Activated CD4-positive, alpha-beta memory T cell treated with anti-CD3 and anti-CD28 coated beads, Interleukin-2, amount 10 ng/mL, durations not matched to agents 7 days and 5 days (primary cell): ENCODE data around the gene ACTL8. TPM values are rescaled to one million over a fixed set of nuclear protein-coding genes. Genes with fewer than 3 reads are reported as not detected.

Experiments
- CTCF ChIA-PET: fragments of 350-600 bp; sonication (Branson Sonifier 250); formaldehyde crosslinking; loops from one replicate; lab custom pipeline; 2021; ENCODE audit warnings: antibody characterized with exemption, inconsistent platforms; lab: Charles Lee
- POLR2A ChIA-PET: fragments of 350-600 bp; sonication (Branson Sonifier 250); formaldehyde crosslinking; loops from one replicate; lab custom pipeline; 2021; ENCODE audit warnings: antibody characterized with exemption; lab: Charles Lee
- DNase-seq: peaks from one replicate; pipeline ENCODE4 v3.0.0-alpha.2; 2020
- H3K27ac Mint-ChIP-seq: one replicate; pipeline ENCODE4 v1.8.0; 2021; ENCODE audit warnings: mild to moderate bottlenecking, mixed read lengths
- H3K27me3 Mint-ChIP-seq: one replicate; pipeline ENCODE4 v1.8.0; 2021; ENCODE audit warnings: mixed read lengths
- H3K36me3 Mint-ChIP-seq: one replicate; pipeline ENCODE4 v1.8.0; 2021; ENCODE audit warnings: low read depth, mixed read lengths
- H3K4me1 Mint-ChIP-seq: one replicate; pipeline ENCODE4 v1.8.0; 2021; ENCODE audit warnings: mixed read lengths
- H3K4me3 Mint-ChIP-seq: one replicate; pipeline ENCODE4 v1.8.0; 2021; ENCODE audit warnings: mild to moderate bottlenecking, mixed read lengths
- H3K9me3 Mint-ChIP-seq: one replicate; pipeline ENCODE4 v1.8.0; 2021; ENCODE audit warnings: mixed read lengths
- total RNA-seq, 2 experiments: library from RNA; stranded (reverse); gene quantifications; one replicate each; pipeline ENCODE4 v1.2.3, GENCODE V29; 2021

Gene ACTL8
- not detected for total RNA-seq

- POLR2A ChIA-PET: no interaction called here
- Mint-ChIP-seq H3K36me3 (no peaks in the 10 kb centered on the region), H3K27me3 (no peaks in the 10 kb centered on the region), H3K4me1 (no peaks in the 10 kb centered on the region), H3K9me3 (peaks cover 38% of the 10 kb centered on the region), H3K4me3 (no peak within 1 kb of the TSS), H3K27ac (no peak within 1 kb of the TSS)
- no peak for DNase-seq
- CTCF ChIA-PET: no interaction called here
Observed at GRCh38 chr1:17755120-17755519, at the start of gene ACTL8. ACTL8 (plus strand) TSS chr1:17755333; CDS start chr1:17823009, 67,676 bp downstream.

GRCh38 chr1:17706445-17706844 lies 48.7 kb upstream of the ACTL8 start:
- no peaks in the 10 kb centered on the region for H3K4me1 Mint-ChIP-seq
- no peak for DNase-seq
- no peaks in the 10 kb centered on the region for H3K36me3 Mint-ChIP-seq
- POLR2A ChIA-PET: no interaction called here
- no peaks in the 10 kb centered on the region for H3K9me3 Mint-ChIP-seq
- no peak overlapping the region for H3K27ac Mint-ChIP-seq
- CTCF ChIA-PET: no interaction called here
- no peaks in the 10 kb centered on the region for H3K27me3 Mint-ChIP-seq
- no peak overlapping the region for H3K4me3 Mint-ChIP-seq

GRCh38 chr1:17709981-17710380 lies 45.2 kb upstream of the ACTL8 start:
- ChIA-PET POLR2A (no interaction called here), CTCF (no interaction called here)
- no peaks in the 10 kb centered on the region for H3K9me3 Mint-ChIP-seq
- H3K27me3 Mint-ChIP-seq: no peaks in the 10 kb centered on the region
- DNase-seq: no peak
- no peak overlapping the region for H3K27ac Mint-ChIP-seq
- no peak overlapping the region for H3K4me3 Mint-ChIP-seq
- H3K36me3 Mint-ChIP-seq: no peaks in the 10 kb centered on the region
- no peaks in the 10 kb centered on the region for H3K4me1 Mint-ChIP-seq

GRCh38 chr1:17710889-17711576 lies 44.1 kb upstream of the ACTL8 start:
- CTCF ChIA-PET: no interaction called here
- no peak for DNase-seq
- H3K4me1 Mint-ChIP-seq: no peaks in the 10 kb centered on the region
- H3K36me3 Mint-ChIP-seq: no peaks in the 10 kb centered on the region
- POLR2A ChIA-PET: no interaction called here
- H3K9me3 Mint-ChIP-seq: no peaks in the 10 kb centered on the region
- no peak overlapping the region for H3K4me3 Mint-ChIP-seq
- no peaks in the 10 kb centered on the region for H3K27me3 Mint-ChIP-seq
- no peak overlapping the region for H3K27ac Mint-ChIP-seq

- Mint-ChIP-seq H3K27me3 (no peaks in the 10 kb centered on the region), H3K27ac (no peak overlapping the region), H3K4me1 (no peaks in the 10 kb centered on the region), H3K9me3 (no peaks in the 10 kb centered on the region), H3K4me3 (no peak overlapping the region), H3K36me3 (no peaks in the 10 kb centered on the region)
- POLR2A ChIA-PET: no interaction called here
- no peak for DNase-seq
- CTCF ChIA-PET: no interaction called here
Observed at GRCh38 chr1:17711577-17711910, 43.6 kb upstream of the ACTL8 start.

- no peaks in the 10 kb centered on the region for H3K27me3 Mint-ChIP-seq
- ChIA-PET POLR2A (no interaction called here), CTCF (no interaction called here)
- no peaks in the 10 kb centered on the region for H3K9me3 Mint-ChIP-seq
- H3K27ac Mint-ChIP-seq: no peak overlapping the region
- DNase-seq: no peak
- H3K4me1 Mint-ChIP-seq: no peaks in the 10 kb centered on the region
- H3K4me3 Mint-ChIP-seq: no peak overlapping the region
- no peaks in the 10 kb centered on the region for H3K36me3 Mint-ChIP-seq
Observed at GRCh38 chr1:17711941-17712340, 43.2 kb upstream of the ACTL8 start.

- Mint-ChIP-seq H3K36me3 (no peaks in the 10 kb centered on the region), H3K27ac (no peak overlapping the region), H3K9me3 (no peaks in the 10 kb centered on the region), H3K27me3 (no peaks in the 10 kb centered on the region), H3K4me3 (no peak overlapping the region), H3K4me1 (no peaks in the 10 kb centered on the region)
- DNase-seq: no peak
- ChIA-PET CTCF (no interaction called here), POLR2A (no interaction called here)
Observed at GRCh38 chr1:17713993-17714392, 41.1 kb upstream of the ACTL8 start.

- CTCF ChIA-PET: no interaction called here
- POLR2A ChIA-PET: no interaction called here
- H3K9me3 Mint-ChIP-seq: no peaks in the 10 kb centered on the region
- DNase-seq: no peak
- no peaks in the 10 kb centered on the region for H3K36me3 Mint-ChIP-seq
- H3K27ac Mint-ChIP-seq: no peak overlapping the region
- H3K4me3 Mint-ChIP-seq: no peak overlapping the region
- no peaks in the 10 kb centered on the region for H3K4me1 Mint-ChIP-seq
- H3K27me3 Mint-ChIP-seq: no peaks in the 10 kb centered on the region
Observed at GRCh38 chr1:17717594-17718535, 37.3 kb upstream of the ACTL8 start.

- Mint-ChIP-seq H3K36me3 (no peaks in the 10 kb centered on the region), H3K27ac (no peak overlapping the region), H3K4me1 (no peaks in the 10 kb centered on the region), H3K27me3 (no peaks in the 10 kb centered on the region), H3K9me3 (no peaks in the 10 kb centered on the region), H3K4me3 (no peak overlapping the region)
- CTCF ChIA-PET: no interaction called here
- no peak for DNase-seq
- POLR2A ChIA-PET: no interaction called here
Observed at GRCh38 chr1:17719874-17720273, 35.3 kb upstream of the ACTL8 start.

- ChIA-PET POLR2A (no interaction called here), CTCF (no interaction called here)
- Mint-ChIP-seq H3K4me1 (no peaks in the 10 kb centered on the region), H3K9me3 (no peaks in the 10 kb centered on the region), H3K27me3 (no peaks in the 10 kb centered on the region), H3K27ac (no peak overlapping the region), H3K4me3 (no peak overlapping the region), H3K36me3 (no peaks in the 10 kb centered on the region)
- DNase-seq: no peak
Observed at GRCh38 chr1:17721444-17721843, 33.7 kb upstream of the ACTL8 start.

- Mint-ChIP-seq H3K9me3 (no peaks in the 10 kb centered on the region), H3K4me1 (no peaks in the 10 kb centered on the region), H3K27ac (no peak overlapping the region), H3K27me3 (no peaks in the 10 kb centered on the region), H3K36me3 (no peaks in the 10 kb centered on the region), H3K4me3 (no peak overlapping the region)
- ChIA-PET CTCF (interaction anchor here (0.5 kb wide), 1 partner anchor 599 kb away, joined by 4 read pairs; no protein-coding TSS in a partner anchor), POLR2A (interaction anchor here (1.0 kb wide), 1 partner anchor 15 kb away, joined by 3 read pairs; no protein-coding TSS in a partner anchor)
- no peak for DNase-seq
Observed at GRCh38 chr1:17723684-17724083, 31.4 kb upstream of the ACTL8 start.

GRCh38 chr1:17724150-17724549 lies 31.0 kb upstream of the ACTL8 start:
- no peaks in the 10 kb centered on the region for H3K36me3 Mint-ChIP-seq
- POLR2A ChIA-PET: no interaction called here
- H3K4me1 Mint-ChIP-seq: no peaks in the 10 kb centered on the region
- H3K9me3 Mint-ChIP-seq: no peaks in the 10 kb centered on the region
- no peak for DNase-seq
- CTCF ChIA-PET: interaction anchor here (0.5 kb wide), 1 partner anchor 599 kb away, joined by 4 read pairs; no protein-coding TSS in a partner anchor
- no peak overlapping the region for H3K4me3 Mint-ChIP-seq
- no peaks in the 10 kb centered on the region for H3K27me3 Mint-ChIP-seq
- H3K27ac Mint-ChIP-seq: no peak overlapping the region

- DNase-seq: no peak
- Mint-ChIP-seq H3K27ac (no peak overlapping the region), H3K27me3 (no peaks in the 10 kb centered on the region), H3K9me3 (no peaks in the 10 kb centered on the region), H3K4me1 (no peaks in the 10 kb centered on the region), H3K36me3 (no peaks in the 10 kb centered on the region), H3K4me3 (no peak overlapping the region)
- POLR2A ChIA-PET: no interaction called here
- CTCF ChIA-PET: no interaction called here
Observed at GRCh38 chr1:17725084-17725719, 29.9 kb upstream of the ACTL8 start.
